ENCODE results near the gene GOLPH3L.
A peak's percentile ranks its signal among the peaks of the same experiment; 100 is the strongest.
"Not testable (repeated sequence)": the region's sequence is repeated elsewhere in the genome, so short reads cannot be mapped to it uniquely, and the experiment has no call there.

GOLPH3L gene

DNA sequence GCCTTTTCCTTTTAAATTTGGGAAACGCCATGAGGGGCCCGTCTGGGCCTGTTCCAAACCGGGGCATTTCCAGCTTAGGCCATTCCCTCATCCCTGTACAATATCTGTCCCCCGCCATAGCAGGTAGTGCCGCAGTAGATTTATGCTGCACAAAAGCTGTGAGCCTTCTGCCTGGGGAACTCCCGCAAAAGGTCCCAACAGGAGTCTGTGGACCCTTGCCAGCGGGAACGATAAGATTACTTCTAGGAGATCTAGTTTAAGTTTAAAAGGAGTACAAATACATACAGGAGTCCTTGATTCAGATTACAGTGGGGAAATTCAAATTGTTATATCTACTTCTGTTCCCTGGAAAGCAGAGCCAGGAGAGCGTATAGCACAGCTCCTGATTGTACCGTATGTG lies 42.3 kb downstream of the GOLPH3L start:
- DNase-seq, result not testable (repeated sequence)

DNA sequence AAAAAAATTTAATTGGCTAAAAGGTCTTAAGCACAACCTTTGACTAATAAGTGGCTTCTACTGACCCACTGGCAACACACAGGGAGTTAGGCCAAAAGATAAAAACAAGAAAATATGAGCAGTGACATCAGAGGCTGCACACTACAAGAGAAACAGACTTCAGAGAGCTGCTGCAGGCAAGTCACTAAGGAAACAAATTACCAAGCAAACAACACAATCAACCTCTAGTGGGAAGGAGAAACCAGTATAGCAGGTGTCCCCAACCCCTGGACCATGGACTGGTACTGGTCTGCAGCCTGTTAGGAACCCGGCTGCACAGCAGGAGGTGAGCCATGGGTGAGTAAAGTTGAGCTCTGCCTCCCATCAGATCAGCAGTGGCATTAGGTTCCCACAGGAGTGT lies 46.8 kb downstream of the GOLPH3L start:
- no peak for DNase-seq

DNA sequence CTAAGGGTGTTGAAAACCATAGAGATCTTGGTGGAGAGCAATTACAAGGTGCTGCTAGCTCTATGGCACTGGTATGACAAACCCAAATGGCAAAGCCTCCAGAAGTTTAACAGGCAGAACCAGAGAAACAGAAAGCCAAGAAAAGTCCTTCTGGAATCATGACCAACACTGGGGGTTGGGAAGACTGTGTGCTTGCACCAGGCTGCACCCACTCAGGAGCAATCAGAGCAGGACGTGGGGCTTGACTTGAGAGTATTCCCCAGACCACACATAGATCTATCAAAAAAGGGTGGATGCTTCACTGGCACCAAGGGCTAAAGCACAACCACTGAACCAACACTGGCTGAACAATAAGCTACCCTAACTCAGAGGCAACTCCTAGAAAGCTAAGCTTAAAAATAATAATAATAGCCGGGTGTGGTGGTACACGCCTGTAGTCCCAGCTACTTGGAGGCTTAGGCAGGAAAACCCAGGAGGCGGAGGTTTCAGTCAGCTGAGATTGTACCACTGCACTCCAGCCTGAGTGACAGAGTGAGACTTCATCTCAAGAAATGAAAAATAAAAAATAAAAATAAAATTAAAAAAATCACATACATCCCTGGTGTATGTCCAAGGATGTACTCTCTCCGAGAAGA lies 47.4 kb downstream of the GOLPH3L start:
- no peak for DNase-seq

DNA sequence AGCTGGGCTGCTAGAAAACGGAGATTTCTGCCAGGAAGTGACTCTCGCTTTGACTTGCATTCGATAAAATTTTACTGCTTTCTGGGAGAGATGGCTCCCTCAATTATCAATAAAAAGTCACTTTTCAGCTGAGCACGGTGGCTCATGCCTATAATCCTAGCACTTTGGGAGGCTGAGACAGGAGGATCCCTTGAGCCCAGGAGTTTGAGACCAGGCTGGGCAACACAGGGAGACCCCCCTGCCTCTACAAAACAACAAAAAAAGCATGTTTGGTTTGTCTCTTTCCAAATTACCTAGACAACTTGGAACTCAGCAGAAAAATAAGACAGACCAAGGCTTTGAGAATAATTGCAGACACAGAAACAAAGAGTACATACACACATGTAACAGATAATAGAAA lies 54.7 kb downstream of the GOLPH3L start:
- DNase-seq, result no peak

DNA sequence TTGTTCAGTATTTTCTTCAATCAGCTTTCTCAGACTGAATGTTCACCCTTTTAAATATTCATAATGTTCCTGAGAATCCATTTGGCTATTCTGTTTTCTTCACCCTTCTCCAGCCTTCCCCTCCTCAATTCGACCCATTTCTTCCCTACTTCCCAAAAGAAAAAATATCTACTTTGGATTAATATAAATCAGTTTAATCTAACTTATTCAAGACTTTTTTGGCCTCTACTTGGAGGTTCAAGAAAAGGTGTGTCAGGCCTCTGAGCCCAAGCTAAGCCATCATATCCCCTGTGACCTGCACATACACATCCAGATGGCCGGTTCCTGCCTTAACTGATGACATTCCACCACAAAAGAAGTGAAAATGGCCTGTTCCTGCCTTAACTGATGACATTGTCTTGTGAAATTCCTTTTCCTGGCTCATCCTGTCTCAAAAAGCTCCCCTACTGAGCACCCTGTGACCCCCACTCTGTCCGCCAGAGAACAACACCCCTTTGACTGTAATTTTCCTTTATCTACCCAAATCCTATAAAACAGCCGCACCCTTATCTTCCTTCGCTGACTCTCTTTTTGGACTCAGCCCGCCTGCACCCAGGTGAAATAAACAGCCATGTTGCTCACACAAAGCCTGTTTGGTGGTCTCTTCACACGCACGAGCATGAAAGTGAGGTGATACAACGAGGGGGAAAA lies 55.7 kb downstream of the GOLPH3L start:
- DNase-seq, result not testable (repeated sequence)

DNA sequence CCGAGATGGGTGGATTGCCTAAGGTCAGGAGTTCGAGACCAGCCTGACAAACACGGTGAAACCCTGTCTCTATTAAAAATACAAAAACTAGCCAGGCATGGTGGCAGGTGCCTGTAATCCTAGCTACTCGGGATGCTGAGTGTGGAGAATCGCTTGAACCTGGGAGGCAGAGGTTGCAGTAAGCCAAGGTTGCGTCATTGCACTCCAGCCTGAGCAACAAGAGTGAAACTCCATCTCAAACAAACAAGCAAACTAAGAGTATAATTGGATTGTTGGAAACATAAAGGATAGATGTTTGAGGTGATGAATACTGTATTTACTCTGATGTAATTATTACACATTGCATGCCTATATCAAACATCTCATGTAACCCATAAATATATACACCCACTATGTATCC lies 58.5 kb downstream of the GOLPH3L start:
- DNase-seq, result not testable (repeated sequence)

DNA sequence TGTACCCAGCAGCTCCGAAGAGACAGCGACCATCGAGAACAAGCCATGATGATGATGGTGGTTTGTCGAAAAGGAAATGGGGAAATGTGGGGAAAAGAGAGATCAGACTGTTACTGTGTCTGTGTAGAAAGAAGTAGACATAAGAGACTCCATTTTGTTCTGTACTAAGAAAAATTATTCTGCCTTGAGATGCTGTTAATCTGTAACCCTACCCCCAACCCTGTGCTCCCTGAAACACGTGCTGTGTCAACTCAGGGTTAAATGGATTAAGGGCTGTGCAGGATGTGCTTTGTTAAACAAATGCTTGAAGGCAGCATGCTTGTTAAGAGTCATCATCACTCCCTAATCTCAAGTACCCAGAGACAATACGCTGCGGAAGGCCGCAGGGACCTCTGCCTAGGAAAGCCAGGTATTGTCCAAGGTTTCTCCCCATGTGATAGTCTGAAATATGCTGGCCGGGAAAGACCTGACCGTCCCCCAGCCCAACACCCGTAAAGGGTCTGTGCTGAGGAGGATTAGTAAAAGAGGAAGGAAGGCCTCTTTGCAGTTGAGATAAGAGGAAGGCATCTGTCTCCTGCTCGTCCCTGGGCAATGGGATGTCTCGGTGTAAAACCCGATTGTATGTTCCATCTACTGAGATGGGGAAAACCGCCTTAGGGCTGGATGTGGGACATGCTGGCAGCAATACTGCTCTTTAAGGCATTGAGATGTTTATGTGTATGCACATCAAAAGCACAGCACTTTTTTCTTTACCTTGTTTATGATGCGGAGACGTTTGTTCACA lies 61.9 kb downstream of the GOLPH3L start:
- DNase-seq, result not testable (repeated sequence)

DNA sequence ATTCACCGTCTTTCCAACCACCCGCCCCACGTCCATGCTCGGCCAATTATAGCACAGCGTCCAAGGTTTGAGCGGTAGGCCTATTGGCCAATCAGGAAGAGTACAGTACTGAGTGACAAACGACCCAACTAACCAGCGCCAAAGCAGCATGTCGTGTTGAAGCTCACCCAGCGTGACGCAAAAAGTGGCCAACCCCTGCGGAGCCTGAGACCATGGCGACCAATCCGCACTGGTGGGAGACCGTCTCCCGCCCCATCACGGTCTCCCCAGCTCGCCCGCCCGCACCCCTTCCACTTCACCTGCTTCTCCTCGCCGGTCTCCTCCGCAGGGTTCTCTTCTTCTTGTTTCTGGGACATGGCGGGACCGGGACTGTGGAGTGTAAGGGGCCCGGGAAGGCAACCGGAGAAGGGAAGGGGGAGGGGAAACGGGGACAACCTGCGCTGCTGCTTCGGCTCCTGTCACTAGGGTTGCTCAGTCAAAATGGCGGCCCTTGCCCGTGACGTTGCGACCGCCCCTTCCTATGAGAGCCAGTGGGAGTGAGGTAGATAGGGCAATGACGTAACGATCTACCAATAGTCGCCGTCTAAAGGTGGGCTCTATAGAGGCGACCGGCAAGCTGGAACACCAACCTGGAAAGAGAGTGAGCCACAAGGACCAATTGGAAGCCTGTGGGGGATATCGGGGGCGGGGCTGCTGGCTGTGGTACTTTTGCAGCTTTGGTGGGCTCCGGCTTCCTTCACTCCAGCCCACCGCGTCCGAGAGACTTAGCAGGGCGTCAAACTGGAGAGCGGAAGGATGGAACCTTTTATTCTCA lies 67.6 kb downstream of the GOLPH3L start, which contains the start of gene ENSA:
Gene ENSA (minus strand): TSS at position 498 of the 814 bp plus-strand sequence. CDS start 142 bp downstream, at position 356.
- peak; percentile 94 for DNase-seq

DNA sequence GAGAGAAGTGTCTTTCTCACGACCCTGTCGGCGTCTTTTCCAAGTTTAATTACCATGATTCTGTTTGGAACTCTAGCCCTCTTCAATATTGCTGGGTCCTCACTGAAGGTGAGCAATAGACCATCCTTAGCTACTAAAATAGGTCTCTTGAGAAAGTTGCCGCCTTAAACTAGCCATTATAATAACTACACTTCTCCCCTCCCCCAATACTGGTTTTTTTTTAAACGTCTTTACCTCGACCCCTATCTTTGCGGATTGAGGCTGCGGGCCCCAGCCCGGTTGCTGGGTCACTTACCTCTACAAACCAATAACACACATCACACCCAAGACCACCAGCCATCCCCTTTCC lies 68.2 kb downstream of the GOLPH3L start:
- DNase-seq, result no peak

DNA sequence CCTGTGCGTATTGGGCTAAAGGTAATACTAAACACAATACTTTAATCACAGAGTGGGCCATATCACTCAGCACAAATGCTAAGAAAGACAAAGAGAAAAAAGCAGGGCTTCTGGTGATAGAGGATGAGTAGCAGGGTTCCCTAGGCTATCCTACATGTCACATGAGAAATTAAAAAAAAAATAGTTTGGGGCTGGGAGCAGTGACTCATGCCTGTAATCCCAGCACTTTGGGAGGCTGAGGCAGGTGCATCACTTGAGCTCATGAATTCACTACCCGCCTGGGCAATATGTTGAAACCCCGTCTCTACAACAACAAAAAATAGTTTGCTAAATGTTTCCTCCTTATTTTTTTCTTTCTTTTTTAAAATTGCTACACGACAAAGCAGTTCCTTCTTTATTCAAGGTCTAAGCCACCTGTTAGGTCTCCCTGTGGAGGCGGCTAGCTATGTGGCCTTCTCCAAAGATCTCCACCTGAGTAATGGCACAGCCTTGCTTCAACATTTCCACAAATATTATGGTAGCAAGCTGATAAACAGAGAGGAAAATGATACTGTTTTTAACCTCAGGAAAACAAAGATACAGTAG lies 69.0 kb downstream of the GOLPH3L start:
- no peak for DNase-seq

DNA sequence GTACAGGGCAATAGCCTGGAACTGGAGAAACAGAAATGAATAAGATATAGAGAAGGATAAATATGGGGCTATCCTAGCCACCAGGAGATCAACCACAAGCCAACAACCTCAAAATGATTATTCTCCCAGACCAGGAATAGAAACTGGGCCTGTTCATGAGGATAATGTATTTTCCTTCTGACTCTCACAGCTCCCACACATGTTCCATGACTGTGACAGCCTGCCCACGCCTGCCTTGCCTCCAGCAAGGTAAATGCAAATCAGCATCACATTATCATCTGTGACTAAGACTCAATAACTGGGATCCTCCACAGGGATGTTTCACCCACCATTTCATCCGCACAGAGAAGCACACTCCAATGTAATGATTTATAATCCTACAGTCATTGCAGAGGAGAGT lies 70.8 kb downstream of the GOLPH3L start:
- DNase-seq, result no peak

DNA sequence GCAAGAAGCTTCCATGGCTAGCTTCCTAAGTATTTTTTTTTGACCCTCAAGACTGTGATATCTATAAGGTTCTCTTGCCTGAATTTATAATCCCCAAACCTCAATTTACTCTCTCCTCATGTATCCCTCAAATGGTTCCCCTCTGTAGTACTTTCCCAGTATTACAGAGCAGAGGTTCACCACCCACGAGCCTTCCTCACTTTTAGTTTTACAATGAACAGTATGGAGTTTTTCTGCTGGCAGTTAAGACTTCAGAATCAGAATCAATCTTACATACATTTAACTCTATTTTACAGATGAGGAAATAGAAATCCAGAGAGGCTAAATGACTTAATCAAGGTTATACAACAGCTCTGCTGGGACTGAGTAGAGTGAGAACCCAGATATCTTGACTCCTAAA lies 72.4 kb downstream of the GOLPH3L start:
- not testable (repeated sequence) for DNase-seq

DNA sequence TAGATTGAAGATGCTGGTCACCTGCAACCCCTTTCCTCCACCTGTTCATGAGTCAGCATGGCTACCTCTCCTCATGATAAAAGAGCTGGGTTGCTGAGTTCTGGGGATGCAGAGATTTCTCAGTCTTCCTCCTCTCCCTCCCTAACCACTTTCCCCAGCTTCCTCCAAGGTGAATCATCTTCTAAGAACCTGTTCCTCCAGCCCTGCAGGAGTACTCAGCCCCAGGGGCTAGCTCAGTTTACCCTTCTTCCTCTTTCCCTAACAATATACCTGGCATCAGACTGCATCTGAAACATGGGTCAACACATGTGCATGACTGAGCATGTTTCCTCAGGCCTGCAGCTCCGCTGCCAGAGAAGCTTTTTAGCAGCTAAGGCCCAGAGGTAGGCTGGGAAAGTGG lies 72.8 kb downstream of the GOLPH3L start:
- DNase-seq, result not testable (repeated sequence)

DNA sequence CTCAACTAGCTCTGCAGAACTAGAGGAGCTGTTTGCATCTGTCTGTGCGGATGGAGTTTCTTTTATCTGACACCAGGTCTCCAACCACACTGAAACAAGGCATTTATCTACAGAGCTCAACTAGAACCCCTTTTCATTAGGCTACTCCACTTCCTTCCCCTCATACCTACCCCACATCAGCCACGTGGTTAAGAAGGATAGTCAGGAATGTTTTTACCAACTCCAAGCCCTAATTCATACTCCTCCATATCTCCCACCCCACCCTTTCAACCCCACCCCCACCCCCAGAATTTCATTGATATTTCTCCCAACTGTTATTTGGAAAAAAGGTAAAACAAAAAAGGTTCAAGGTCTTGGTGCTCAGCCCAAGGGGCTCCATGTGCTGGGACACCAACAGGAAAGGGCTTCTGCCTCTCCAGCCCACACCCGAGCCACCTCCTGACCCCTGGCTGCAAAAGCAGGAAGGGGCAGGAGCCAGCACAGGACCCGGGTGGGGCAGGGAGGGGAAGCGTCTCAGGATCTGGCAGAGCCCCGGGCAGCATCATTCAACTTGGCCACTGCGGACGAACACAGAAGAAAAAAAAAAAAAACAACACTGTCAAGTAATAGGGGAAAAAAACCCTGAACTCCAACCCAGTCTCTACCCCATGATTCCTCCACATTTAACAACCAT lies 74.5 kb downstream of the GOLPH3L start:
- DNase-seq, result no peak

DNA sequence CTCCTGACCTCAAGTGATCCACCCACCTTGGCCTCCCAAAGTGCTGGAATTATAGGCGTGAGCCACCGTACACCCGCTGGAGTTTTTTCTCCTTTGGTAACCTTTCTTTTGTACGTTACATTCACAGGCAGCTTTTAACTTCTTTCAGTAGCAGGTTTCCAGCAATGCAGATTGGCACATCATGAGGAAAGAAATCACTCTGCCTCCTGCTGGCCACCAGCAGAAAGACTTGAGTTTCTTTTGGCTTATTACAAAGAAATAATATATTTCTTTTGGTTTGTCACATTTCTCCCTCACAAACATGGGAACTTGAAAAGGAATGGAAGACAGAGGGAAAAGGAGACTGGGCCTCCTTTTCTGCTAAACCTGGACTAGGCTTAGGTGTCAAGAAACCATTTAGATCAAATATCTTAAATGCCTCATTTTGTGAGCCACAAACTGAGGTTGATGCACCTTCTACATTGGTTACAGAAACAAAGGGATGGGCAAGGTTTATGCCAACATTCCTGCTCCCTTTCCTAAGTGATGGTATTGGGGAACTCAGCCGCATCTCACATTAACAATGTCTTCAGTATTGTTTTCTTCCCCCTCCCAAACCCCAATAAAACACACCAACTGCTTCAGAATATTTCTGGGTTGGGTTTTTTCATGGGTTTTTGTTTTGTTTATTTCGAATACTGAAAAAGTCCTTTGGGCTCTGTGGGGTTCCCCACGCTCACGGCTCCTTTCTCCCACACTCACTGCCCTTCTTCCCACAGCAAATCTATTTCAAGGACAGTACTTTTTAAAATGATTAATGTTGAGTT lies 75.3 kb downstream of the GOLPH3L start:
- peak; percentile 51 for DNase-seq

DNA sequence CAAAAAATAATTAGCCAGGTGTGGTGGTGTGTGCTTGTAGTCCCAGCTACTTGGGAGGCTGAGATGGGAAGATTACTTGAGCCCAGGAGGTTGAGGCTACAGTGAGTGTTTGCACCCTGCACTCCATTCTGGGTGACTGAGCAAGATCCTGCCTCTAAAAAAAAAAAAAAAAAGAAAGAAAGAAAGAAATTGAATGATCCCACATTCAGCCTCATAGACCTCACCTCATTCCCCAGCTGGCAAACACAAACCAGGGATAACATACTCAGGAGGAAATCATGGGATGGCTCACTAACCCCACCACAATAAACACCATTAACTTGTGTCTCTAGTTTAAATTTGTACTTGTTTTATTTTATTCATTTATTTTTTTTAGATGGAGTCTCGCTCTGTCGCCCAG lies 76.0 kb downstream of the GOLPH3L start:
- no peak for DNase-seq

DNA sequence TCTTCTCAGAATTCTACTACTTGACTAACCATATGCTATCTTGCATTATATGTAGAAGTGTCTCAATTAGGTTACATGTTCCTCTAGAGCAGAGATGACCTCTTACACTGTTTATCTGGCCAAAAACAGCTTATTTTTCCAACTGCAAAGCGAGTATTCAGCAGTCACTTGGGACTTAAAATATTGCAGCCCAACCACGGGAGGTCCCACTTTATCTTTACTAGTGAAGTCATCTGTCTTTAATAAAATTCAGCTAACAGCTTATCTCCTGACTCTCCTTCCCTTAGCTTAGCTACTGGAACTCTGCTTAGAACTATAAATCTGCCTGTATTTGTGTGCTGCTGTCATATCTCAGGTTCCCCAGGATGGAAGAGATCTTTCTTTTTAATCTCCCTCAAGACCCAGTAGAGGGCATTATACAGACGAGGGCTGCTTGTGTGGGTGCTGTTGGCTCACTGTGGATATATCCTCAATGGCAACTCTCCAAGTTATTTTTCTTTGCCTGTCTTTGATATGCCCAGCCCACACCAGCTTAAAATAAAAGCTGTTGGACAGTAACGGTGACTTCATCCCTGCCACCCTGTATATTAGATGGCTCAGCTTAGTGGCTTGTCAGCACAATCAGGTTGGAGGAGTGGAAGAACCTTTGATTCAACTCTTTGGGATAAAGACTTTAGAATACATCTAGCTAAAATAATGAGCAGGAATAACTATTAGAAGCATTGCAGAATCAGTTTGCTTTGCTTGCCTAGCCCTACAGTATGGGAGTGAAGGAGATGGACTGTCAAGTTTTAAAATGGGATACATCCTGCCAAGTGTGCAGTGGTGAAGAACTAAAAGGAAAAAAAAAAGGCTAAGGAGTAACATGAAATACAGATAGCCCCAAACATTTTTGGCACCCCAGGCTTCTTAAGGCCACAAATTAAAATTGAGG lies 77.1 kb downstream of the GOLPH3L start:
- DNase-seq, result no peak

DNA sequence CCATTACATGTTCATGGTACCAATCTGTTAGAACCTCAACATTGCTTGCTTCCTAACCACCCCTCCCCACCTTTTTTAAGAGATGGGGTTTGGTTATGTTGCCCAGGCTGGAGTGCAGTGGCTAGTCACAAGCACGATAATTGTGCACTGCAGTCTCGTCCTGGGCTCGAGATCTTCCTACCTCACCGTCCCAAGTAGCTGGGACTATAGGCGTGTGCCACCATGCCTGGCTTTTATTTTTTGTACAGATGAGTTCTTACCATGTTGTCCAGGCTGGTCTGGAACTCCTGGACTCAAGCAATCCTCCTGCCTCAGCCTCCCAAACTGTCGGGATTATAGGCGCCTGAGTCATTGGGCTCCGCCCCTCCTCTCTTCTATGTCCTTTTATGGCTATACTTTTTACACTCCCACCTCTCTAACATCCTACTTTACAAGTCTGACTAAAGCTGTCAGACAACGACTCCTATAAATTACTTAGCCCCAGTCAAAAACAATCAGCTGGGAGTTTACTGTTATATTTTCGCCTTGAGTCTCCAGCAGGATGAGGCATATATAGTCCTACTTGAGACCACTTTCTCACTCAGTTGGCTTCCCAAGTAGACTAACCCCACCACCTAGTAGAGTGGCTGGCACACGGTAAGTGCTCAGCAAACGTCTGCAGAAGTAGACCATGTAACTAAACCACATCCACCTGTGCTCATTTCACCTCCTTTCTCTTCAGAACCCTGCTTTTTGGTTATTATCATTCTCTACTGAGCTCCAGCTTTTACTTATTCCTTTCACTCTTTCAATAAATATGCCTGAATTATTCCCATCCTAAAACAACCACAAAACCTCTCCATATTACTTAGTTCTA lies 81.4 kb downstream of the GOLPH3L start:
- no peak for DNase-seq

All from effector CD4-positive, alpha-beta T cell (primary cell).